ENCODE measurements around the gene TIAM2. TPM values are rescaled to one million over a fixed set of nuclear protein-coding genes. Genes with fewer than 3 reads are reported as not detected.
"Not testable (repeated sequence)": the region's sequence is repeated elsewhere in the genome, so short reads cannot be mapped to it uniquely, and the experiment has no call there.

Gene TIAM2
- total RNA-seq, 4 donors from 2014 or later: 9.2 to 18.2 (median 11.4) TPM

DNA sequence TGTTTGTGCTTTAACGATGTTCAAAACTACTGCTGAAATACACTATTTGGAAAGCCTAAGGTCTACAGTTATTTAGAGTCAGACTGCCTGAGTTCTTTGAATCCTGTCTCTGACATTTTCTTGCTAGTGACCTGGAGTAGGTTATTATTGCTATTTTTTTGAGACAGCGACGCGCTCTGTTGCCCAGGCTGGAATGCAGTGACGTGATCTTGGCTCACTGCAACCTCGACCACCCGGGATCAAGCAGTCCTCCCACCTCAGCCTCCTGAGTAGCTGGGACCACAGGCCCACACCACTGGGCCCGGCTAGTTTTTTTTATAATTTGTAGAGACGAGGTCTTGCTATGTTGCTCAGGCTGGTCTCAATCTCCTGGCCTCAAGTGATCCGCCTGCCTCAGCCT is 96.6 kb downstream of the TIAM2 start:
- 90 to 93% methylated on average over 10 of the region's 10 CpGs for WGBS, 2 donors
- no peak for TF ChIP-seq POLR2A (IDR thresholded peaks at IDR 0.05)
- TF ChIP-seq EP300 (IDR thresholded peaks at IDR 0.05): no peak
- TF ChIP-seq, protein P1, sequence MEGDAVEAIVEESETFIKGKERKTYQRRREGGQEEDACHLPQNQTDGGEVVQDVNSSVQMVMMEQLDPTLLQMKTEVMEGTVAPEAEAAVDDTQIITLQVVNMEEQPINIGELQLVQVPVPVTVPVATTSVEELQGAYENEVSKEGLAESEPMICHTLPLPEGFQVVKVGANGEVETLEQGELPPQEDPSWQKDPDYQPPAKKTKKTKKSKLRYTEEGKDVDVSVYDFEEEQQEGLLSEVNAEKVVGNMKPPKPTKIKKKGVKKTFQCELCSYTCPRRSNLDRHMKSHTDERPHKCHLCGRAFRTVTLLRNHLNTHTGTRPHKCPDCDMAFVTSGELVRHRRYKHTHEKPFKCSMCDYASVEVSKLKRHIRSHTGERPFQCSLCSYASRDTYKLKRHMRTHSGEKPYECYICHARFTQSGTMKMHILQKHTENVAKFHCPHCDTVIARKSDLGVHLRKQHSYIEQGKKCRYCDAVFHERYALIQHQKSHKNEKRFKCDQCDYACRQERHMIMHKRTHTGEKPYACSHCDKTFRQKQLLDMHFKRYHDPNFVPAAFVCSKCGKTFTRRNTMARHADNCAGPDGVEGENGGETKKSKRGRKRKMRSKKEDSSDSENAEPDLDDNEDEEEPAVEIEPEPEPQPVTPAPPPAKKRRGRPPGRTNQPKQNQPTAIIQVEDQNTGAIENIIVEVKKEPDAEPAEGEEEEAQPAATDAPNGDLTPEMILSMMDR (IDR thresholded peaks at IDR 0.05): no peak
- Histone ChIP-seq H3K27ac (no peak overlapping the region), H3K9me3 (peaks cover 0 to 2% (median 0%) of the 10 kb centered on the region in 4 donors), H3K4me3 (no peak overlapping the region), H3K27me3 (no peaks in the 10 kb centered on the region), H3K4me1 (no peaks in the 10 kb centered on the region), H3K36me3 (no peaks in the 10 kb centered on the region)
- DNase-seq (ENCODE audit: low spot score in 2 of 2): no peak

GRCh38 chr6:155093430-155093829 is 98.3 kb downstream of the TIAM2 start:
- Histone ChIP-seq H3K36me3 (no peaks in the 10 kb centered on the region), H3K4me1 (no peaks in the 10 kb centered on the region), H3K27ac (no peak overlapping the region), H3K4me3 (no peak overlapping the region), H3K27me3 (no peaks in the 10 kb centered on the region), H3K9me3 (peaks cover 0 to 10% (median 0%) of the 10 kb centered on the region in 4 donors)
- WGBS, 2 donors: 80 to 90% methylated on average over 7 of the region's 7 CpGs
- TF ChIP-seq, protein P1 (IDR thresholded peaks at IDR 0.05): no peak
- TF ChIP-seq POLR2A (IDR thresholded peaks at IDR 0.05) (no peak), EP300 (IDR thresholded peaks at IDR 0.05) (no peak)
- no peak for DNase-seq (ENCODE audit: low spot score in 2 of 2)

- H3K27ac ChIP-seq: no peak overlapping the region
- no peak for DNase-seq (ENCODE audit: low spot score in 2 of 2)
- 80% methylated on average over 8 of the region's 8 CpGs for WGBS, 2 donors
- TF ChIP-seq EP300 (IDR thresholded peaks at IDR 0.05): no peak
- TF ChIP-seq, protein P1 (IDR thresholded peaks at IDR 0.05): no peak
- TF ChIP-seq POLR2A (IDR thresholded peaks at IDR 0.05): no peak
- H3K4me3 ChIP-seq: no peak overlapping the region
- no peaks in the 10 kb centered on the region for H3K4me1 ChIP-seq
- H3K9me3 ChIP-seq: peaks cover 0 to 10% (median 0%) of the 10 kb centered on the region in 4 donors
- no peaks in the 10 kb centered on the region for H3K27me3 ChIP-seq
- H3K36me3 ChIP-seq: no peaks in the 10 kb centered on the region
These were observed 105.0 kb downstream of the TIAM2 start for GRCh38 chr6:155100087-155100486.

DNA sequence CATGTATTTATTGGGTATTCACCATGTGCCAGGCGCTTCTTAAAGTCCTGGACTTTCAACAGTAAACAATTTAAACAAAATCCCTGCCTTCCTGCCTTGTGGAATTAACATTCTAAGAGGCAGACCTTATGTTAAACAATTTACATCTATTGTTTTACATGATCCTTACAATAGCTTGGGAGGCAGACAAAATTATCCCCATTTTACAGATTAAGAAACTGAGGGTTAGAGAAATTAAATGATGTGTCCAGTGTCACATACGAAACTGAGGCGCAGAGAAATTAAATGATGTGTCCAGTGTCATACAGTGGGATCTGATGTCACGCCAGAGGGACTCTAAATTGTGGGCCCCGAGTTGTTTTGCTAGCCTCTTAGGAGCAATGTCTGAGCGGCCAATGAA is 105.5 kb downstream of the TIAM2 start:
- Histone ChIP-seq H3K9me3 (peaks cover 0 to 10% (median 0%) of the 10 kb centered on the region in 4 donors), H3K27ac (no peak overlapping the region), H3K27me3 (no peaks in the 10 kb centered on the region), H3K36me3 (no peaks in the 10 kb centered on the region), H3K4me3 (no peak overlapping the region), H3K4me1 (no peaks in the 10 kb centered on the region)
- TF ChIP-seq EP300 (IDR thresholded peaks at IDR 0.05) (no peak), POLR2A (IDR thresholded peaks at IDR 0.05) (no peak)
- TF ChIP-seq, protein P1 (IDR thresholded peaks at IDR 0.05): no peak
- DNase-seq (ENCODE audit: low spot score in 2 of 2): no peak
- WGBS, 2 donors: 94 to 97% methylated on average over 6 of the region's 6 CpGs

DNA sequence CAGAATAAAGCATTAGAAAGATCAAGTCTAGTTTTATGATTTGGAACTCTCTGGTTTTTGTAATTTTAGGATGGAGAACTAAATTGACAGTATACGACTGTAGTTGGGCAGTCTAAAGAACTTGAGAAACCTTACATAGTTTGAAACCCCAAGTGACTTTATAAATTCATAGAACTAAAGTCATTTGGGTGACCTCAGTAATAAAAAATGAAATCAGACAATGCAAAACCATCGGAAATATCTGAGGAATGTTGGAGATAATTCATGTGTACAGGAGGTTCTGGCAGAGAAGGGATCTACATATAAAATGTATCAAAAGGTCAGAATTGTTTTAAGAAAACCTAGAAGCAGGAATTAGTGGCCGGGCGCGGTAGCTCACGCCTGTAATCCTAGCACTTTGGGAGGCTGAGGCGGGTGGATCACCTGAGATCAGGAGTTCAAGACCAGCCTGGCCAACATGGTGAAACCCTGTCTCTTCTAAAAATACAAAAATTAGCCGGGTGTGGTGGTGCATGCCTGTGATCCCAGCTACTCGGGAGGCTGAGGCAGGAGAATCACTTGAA is 108.0 kb downstream of the TIAM2 start:
- not testable (repeated sequence) for H3K9me3 ChIP-seq; H3K4me3 ChIP-seq; H3K27ac ChIP-seq; H3K36me3 ChIP-seq; DNase-seq (ENCODE audit: low spot score in 2 of 2); H3K27me3 ChIP-seq; H3K4me1 ChIP-seq
- WGBS, 2 donors: 57 to 65% methylated on average over 9 of the region's 9 CpGs

Data from tibial nerve (tissue), 4 donors.